Dermis blood vessel endothelial cell (primary cell): Measurements from ENCODE around the gene TRMT5. TPM values are rescaled to one million over a fixed set of nuclear protein-coding genes. Genes with fewer than 3 reads are reported as not detected.

ENCODE experiments used
- DNase-seq: peaks from one replicate; pipeline ENCODE4 v3.0.0; 2010
- total RNA-seq: library from RNA; depleted of rRNA; stranded (reverse); fragments of >200 nt; gene quantifications from 2 replicates; pipeline ENCODE4 v1.2.3, GENCODE V29; 2014

Gene TRMT5
- total RNA-seq, 1 donor from 2014 or later = 10.7 TPM

DNA sequence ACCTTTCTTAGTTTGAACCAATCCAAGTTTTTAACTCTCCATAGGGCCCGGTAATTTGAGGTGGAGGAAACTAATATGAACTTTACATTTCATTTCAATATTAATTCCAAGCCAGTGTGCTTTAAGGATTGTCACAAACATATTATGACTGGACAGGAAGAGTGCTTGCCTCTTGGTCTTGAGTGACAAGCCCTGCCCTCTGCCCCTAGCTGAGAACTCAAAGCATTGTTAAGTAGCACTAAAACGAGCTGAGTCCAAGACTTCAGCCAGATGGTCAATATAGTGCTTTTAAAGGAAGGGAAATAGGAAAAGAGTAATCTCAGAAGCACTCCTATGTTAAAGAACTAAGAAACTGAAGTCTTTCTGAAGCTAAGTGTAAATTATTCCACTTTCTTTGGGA is 17.1 kb downstream of the TRMT5 start:
- DNase-seq = peak; percentile 78

DNA sequence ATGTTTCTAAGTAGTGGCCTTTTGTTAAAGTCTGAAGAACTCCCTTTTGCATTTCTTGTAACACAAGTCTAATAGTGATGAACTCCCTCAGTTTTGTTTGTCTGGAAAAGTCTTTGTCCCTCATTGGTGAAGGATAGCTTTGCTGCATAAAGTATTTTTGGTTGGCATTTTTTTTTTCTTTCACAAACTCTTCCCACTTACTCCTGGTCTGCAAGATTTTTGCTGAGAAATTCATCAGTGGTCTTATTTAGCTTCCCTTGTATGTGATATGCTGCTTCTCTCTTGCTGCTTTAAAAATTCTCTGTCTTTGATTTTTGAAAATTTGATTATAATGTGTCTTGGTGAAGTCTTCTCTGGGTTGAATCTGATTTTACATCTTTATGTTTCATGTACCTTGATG is 22.7 kb downstream of the TRMT5 start:
- DNase-seq = no peak

DNA sequence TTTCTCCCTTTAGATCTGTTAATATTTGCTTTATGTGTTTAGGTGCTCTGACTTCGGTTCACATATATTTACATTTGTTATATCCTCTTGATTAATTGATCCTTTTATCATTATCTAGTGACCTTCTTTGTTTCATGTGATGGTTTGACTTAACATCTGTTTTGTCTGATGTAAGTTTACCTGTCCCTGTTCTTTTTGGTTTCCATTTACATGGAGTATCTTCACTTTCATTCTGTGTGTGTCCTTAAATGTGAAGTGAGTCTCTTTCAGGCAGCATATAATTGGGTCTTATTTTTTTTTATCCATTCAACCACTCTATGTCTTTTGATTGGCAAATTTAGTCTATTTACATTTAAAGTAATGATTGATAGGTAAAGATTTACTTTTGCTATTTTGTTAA is 24.2 kb downstream of the TRMT5 start:
- DNase-seq = no peak

DNA sequence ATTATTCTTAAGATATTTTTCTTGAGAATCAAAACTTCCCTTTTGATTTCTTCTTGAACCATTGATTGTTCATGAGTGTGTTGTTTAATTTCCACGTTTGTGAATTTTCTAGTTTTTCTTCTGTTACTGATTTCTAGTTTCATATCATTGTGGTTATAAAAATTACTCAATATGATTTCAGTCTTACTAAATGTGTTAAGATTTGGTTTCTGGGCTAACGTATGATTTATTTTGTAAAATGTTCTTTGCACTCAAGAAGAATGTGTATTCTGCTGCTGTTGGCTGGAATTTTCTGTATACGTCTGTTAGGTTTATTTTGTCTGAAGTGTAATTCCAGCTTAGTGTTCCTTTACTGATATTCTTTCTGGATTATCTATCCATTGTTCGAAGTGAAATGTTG is 24.7 kb downstream of the TRMT5 start:
- DNase-seq = no peak

DNA sequence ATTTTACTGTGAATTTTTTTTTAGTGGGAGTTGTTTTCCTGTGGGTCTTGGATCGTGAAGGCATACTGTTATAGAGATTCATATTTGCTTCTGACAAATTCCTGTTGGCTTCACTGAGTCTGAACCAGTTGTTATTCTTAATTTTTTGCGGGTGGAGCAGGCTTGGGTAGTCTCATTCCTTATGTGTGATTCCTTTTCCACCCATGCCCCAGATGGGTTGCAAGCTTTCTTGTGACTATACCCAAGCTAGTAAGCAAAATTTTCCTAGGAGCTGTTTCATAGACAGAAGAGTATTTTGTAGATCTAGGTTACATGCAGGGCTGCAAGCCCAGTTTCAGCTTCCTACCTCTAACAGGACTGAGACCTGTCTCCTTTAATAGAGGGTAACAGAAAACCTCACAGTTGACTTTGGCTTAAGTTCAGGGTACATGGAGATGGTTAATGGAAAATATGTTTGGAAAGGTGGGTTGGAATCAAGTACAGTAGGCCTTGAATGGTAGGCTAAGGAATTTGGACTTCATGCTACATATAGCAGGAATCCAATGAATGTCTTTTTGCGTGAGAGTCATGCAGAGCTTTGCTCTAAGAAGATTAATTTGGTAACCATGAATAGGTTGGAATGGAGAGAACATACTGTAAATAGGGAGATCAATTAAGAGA is 29.0 kb downstream of the TRMT5 start:
- no peak for DNase-seq

DNA sequence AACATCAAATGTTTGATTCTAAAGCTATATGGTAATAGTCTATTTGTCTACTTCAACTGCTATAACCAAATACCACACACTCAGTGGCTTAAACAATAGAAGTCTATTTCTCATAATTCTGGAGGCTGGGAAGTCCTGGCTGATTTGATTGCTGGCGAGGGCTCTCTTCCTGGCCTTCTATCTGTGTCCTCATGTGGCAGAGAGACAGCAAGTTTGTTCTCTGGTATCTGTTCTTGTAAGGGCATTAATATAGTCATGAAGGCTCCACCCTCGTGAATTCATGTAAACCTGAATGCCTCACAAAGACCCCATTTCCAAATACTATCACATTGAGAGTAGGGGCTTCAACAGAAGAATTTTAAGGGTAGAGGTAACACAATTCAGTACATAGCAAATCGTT is 34.1 kb downstream of the TRMT5 start:
- no peak for DNase-seq

DNA sequence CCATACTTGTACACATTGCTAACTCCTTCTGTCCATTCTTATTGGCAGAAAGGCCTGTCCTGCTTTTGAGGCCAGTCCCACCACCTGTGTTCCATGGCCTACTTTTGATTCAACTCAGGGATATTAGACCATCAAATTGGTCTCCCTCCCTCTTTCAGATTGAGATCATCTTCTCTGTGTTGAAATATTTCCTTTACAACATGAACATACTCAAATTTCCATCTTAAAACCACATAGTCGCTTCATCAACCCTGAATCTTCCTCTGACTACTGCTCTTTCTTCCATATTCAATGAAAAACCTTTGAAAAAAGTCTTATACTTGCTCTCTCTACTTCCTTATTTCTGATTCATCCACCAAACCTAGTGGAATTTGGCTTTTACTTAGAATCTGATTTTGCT is 34.9 kb downstream of the TRMT5 start:
- no peak for DNase-seq

DNA sequence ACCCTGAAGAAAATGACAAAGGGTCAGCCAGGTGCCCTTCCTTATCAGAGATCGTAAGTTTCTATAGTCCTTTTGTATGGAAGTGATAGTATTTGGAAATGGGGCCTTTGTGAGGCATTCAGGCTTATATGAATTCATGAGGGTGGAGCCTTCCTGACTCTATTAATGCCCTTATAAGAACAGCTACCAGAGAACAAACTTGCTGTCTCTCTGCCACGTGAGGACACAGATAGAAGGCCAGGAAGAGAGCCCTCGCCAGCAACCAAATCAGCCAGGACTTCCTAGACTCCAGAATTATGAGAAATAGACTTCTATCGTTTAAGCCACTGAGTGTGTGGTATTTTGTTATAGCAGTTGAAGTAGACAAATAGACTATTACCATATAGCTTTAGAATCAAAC is 36.7 kb downstream of the TRMT5 start:
- peak; percentile 20 for DNase-seq

DNA sequence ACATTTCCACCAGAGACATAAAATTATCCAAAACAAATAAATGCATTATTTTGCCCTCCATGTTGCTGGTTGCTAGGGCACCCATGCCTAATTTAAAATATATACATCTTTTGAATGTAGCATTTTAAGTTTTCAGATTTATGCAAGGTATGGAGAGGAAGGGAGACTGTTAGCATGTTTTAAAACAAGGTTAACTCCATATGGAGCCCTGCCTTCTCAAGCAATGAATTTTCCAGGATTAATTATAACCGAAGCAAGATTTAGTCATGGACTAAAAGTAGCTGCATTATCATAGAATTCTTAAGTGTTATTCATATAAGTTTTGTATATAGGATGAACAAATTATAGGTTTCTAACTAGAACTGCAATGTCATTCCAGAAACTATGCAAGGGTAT is 37.2 kb downstream of the TRMT5 start:
- DNase-seq = no peak

DNA sequence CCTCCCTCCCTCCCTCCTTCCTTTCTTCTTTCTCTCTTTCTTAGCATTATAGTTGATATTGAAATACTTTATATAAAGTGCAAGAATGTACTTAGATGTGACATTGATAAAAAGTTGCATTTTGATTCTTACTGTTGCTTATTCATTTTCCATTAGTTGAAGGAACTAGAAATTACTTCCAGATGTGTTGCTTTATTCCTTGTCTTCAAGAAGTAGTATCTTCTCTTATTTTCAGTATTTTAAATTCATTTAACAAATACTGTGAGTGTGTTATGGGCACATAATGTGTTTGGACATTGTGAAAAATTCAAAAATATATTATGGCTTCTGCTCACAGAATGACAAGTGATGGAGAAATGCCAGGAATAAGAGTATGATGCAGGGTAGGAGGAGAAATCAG is 45.6 kb downstream of the TRMT5 start:
- DNase-seq = no peak

DNA sequence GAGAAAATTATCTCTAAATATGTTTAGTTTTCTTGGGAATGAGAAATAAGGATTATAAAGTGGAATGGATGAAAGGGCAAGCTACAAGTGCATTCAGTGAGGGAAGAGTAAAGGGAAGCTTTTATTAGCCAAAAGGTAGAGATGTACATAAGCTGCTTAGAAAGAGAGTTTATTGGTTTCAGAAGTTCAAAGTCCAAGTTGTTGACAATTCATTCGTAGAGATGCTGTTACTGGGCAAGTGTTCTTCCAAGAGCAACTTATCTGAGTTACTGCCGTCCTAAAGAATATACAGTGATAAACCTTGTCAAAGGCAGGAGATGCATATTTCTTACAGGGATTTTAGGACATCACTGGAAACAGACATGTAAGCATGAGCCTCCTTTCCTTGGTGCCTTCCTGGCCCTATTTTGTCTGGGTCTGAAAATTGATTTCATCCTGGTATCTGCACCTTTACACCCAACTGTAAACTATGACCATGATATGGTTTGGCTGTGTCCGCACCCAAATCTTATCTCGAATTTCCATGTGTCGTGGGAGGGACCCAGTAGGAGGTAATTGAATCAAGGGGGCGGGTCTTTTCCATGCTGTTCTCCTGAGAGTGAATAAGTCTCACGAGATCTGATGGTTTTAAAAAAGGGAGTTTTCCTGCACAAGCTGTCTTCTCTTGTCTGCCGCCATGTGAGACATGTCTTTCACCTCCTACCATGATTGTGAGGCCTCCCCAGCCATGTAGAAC is 46.8 kb downstream of the TRMT5 start:
- DNase-seq = no peak

DNA sequence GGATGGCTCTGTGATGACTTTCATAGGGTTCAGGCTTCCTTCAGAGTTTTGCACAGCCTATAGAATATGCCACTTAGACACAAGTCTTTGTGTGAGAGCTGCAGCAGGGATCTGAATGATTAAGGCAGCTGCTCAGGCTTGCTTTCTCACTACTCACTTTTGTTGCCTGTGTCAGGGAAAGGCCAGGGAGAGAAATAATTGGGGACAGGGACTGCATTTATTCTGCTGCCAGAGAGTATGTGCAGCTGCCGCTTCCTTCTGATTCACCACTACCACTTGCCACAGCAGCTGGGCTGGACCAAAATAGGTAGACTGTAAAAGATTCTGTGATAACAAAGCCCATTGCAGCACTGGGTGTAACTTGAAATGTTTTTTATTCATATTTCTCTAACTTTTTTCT is 49.7 kb downstream of the TRMT5 start:
- no peak for DNase-seq

DNA sequence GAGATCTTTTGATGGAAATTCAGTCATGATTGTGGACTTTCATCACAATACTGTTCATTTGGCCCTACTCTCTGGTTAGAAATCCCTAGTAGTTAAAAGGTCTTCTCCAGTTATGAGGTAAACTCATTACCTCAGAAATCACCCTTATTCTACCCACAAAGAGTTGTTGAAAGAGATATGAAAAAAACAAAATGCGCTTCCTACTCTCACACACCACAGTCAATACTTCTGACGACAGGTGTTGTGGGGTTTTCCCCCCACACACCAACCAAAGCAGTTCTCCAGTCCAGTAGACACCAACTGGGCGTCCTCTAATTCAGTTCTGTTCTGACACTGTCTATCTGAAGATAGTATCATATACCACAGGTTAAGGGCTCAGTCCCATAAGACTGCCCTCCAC is 54.9 kb downstream of the TRMT5 start:
- no peak for DNase-seq

DNA sequence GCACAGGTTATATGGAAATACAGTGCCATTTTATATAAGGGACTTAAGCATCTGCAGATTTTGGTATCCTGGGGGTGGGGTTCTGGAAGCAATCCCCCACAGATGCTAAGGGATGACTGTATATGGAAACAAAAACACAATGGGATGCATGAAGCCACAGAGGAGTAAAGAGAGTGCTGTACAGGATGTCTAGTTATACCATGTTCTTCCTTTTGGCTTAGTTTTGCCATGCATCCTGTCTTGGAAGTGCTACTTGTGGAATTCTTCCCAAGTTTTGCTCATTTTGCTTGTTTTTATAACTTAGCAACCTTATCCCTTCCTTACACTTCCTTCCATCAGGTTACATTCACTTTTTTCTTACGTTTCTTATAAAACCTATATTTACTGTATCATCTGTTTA is 55.6 kb downstream of the TRMT5 start:
- DNase-seq = peak; percentile 83

DNA sequence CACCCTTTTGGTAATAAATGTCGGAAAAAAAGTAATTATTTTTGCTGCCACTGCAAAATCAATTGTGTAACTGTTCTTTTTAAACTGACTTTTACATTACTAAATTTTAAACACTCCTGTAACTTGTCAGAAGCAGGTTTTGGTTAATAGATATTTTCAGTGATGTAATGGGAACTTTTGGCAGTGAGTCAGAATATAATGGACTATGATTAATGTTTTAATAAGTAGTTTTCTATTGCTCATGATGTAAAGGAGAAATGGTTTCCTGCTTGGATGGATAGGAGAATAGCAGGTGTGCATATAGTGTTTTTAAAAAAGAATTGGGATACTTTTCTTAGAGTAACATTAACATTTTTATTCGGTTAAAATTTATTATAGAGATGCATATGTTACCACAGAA is 58.8 kb downstream of the TRMT5 start:
- DNase-seq = peak; percentile 60

Other genes starting within 250 kb of the TRMT5 start
- gene MNAT1, start 246.3 kb downstream of the TRMT5 start, total RNA-seq = 52.6 and 59.6 TPM in 2 replicates
- 17.8 and 21.4 TPM in 2 replicates for gene SLC38A6, start 166 bp upstream of the TRMT5 start, total RNA-seq